AG04450 (cell line): ENCODE data around the gene FAAP100. TPM values are rescaled to one million over a fixed set of nuclear protein-coding genes. Genes with fewer than 3 reads are reported as not detected.

ENCODE experiments used
- CTCF ChIA-PET: fragments of 300-600, 350-600 bp; formaldehyde crosslinking; extraction: SDS; loops from one replicate; lab custom pipeline; 2022; ENCODE audit warnings: antibody characterized with exemption, inconsistent platforms; lab: Charles Lee
- POLR2A ChIA-PET: fragments of 350-600 bp; formaldehyde crosslinking; extraction: SDS; loops from one replicate; lab custom pipeline; 2021; ENCODE audit warnings: antibody characterized with exemption, inconsistent platforms; lab: Yijun Ruan, JAX
- DNase-seq: peaks from one replicate; pipeline ENCODE4 v3.0.0-alpha.2; 2011; ENCODE audit warnings: low read depth, low spot score
- H3K27ac ChIP-seq: one replicate; pipeline ENCODE4 v1.5.1; 2012; ENCODE audit warnings: low read depth, low read length, control low read depth
- H3K27me3 ChIP-seq: one replicate; pipeline ENCODE4 v1.6.0; 2012; ENCODE audit warnings: low read length; ENCODE audit not compliant: control insufficient read depth, insufficient read depth
- H3K4me3 ChIP-seq: 2 replicates; pipeline ENCODE4 v1.5.1; 2011; ENCODE audit warnings: mild to moderate bottlenecking, low read depth, low read length, control low read depth
- H3K9me3 ChIP-seq: 2 replicates; pipeline ENCODE4 v1.5.1; 2012; ENCODE audit warnings: low read length; ENCODE audit not compliant: control insufficient read depth, insufficient read depth
- CTCF ChIP-seq: IDR thresholded peaks from 2 replicates; pipeline ENCODE4 v1.5.1; 2011; ENCODE audit warnings: low read depth, low read length, control low read depth, inconsistent platforms
- polyA plus RNA-seq: library from polyadenylated mRNA; depleted of rRNA; stranded (reverse); fragments of >200 nt; gene quantifications from 2 replicates; pipeline ENCODE4 v1.2.3, GENCODE V29; 2011

FAAP100 gene
- polyA plus RNA-seq, 1 experiment: 5.3 TPM

GRCh38 chr17:81580481-81580880 is 28.3 kb upstream of the FAAP100 start:
- Histone ChIP-seq H3K27me3 (no peaks in the 10 kb centered on the region), H3K4me3 (no peak overlapping the region), H3K27ac (no peak overlapping the region), H3K9me3 (no peaks in the 10 kb centered on the region; the same call in 1 of the 2 replicates)
- CTCF ChIA-PET: interaction anchor here (1.6 to 2.2 kb wide), 2 partner anchors 21 to 326 kb away, joined by 3 to 17 read pairs; no protein-coding TSS in a partner anchor
- no peak for DNase-seq
- TF ChIP-seq CTCF: no peak
- POLR2A ChIA-PET: interaction anchor here (1.4 to 1.7 kb wide), 2 partner anchors 14 to 20 kb away, joined by 8 to 17 read pairs; no protein-coding TSS in a partner anchor

- H3K27me3 ChIP-seq: no peaks in the 10 kb centered on the region
- ChIA-PET POLR2A (interaction anchor here (0.6 to 1.7 kb wide), 5 partner anchors 13 to 180 kb away, joined by 3 to 17 read pairs (median 8); no protein-coding TSS in a partner anchor), CTCF (interaction anchor here (1.6 to 2.2 kb wide), 2 partner anchors 21 to 325 kb away, joined by 3 to 17 read pairs; no protein-coding TSS in a partner anchor)
- TF ChIP-seq CTCF: no peak
- no peak overlapping the region for H3K4me3 ChIP-seq
- no peaks in the 10 kb centered on the region; the same call in 1 of the 2 replicates for H3K9me3 ChIP-seq
- peak overlapping the region; percentile 11 for H3K27ac ChIP-seq
- DNase-seq: no peak
These were observed 27.7 kb upstream of the FAAP100 start for GRCh38 chr17:81579821-81580321.

GRCh38 chr17:81579298-81579697 is 27.1 kb upstream of the FAAP100 start:
- Histone ChIP-seq H3K27me3 (no peaks in the 10 kb centered on the region), H3K4me3 (no peak overlapping the region), H3K27ac (peak overlapping the region; percentile 11), H3K9me3 (no peaks in the 10 kb centered on the region; the same call in 1 of the 2 replicates)
- POLR2A ChIA-PET: interaction anchor here (0.6 to 1.7 kb wide), 5 partner anchors 13 to 180 kb away, joined by 3 to 17 read pairs (median 8); no protein-coding TSS in a partner anchor
- CTCF ChIA-PET: interaction anchor here (2.2 kb wide), 1 partner anchor 22 kb away, joined by 17 read pairs; no protein-coding TSS in a partner anchor
- no peak for TF ChIP-seq CTCF
- DNase-seq: no peak

- Histone ChIP-seq H3K9me3 (no peaks in the 10 kb centered on the region; the same call in 1 of the 2 replicates), H3K4me3 (no peak overlapping the region), H3K27ac (no peak overlapping the region), H3K27me3 (no peaks in the 10 kb centered on the region)
- ChIA-PET POLR2A (interaction anchor here (0.8 to 3.7 kb wide), 4 partner anchors 12 to 179 kb away, joined by 4 to 25 read pairs (median 12); no protein-coding TSS in a partner anchor), CTCF (interaction anchor here (2.2 kb wide), 1 partner anchor 23 kb away, joined by 17 read pairs; no protein-coding TSS in a partner anchor)
- TF ChIP-seq CTCF: no peak
- no peak for DNase-seq
These were observed 26.5 kb upstream of the FAAP100 start for GRCh38 chr17:81578561-81579225.
